NCI-H2107 (cell line): ENCODE data around the gene ADCY10.
"Not testable (repeated sequence)": the region's sequence is repeated elsewhere in the genome, so short reads cannot be mapped to it uniquely, and the experiment has no call there.

Source experiments
- DNase-seq: peaks from one replicate; lab custom pipeline; 2025; lab: John Stamatoyannopoulos, UW

ADCY10 gene

DNA sequence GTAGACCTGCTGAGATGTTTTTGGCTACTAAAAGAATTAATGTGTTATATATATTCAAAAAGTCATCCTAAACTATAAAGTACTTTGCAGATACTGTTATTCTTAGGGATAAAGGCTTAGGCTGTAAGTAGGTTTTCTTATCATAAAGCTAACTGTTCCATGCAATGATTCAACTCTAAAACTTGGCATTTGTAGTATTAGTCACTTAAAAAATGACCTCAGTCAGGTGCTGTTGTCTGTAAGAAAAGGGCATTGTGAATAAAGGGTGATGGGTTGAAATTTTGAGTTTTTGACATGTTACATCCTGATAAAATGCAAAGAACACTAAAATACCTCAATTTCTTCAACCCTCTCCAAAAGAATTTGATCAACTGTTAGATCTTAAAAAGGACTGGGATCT lies 32.9 kb downstream of the ADCY10 start:
- DNase-seq: no peak

DNA sequence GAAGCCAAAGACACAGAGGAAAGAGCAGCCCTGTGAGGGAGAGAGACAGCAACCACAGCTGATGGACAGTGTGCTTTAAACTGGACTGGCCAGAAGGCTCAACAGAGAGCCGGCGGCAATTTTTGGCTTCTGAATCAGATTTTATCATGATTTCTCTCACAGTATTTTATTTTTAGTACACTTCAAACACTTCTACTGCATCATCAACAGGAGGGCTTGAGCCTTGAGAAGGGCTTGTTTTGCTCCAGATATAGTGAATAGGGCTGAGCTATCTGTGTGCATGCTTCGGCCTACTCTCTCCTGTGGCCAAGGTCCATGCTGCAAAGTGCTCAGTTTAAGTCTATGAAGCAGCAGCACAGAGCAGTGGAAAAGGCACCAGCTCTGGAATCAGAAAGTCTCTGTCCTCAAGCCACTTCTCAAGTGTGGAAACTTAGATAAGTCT lies 33.3 kb downstream of the ADCY10 start:
- DNase-seq: no peak

DNA sequence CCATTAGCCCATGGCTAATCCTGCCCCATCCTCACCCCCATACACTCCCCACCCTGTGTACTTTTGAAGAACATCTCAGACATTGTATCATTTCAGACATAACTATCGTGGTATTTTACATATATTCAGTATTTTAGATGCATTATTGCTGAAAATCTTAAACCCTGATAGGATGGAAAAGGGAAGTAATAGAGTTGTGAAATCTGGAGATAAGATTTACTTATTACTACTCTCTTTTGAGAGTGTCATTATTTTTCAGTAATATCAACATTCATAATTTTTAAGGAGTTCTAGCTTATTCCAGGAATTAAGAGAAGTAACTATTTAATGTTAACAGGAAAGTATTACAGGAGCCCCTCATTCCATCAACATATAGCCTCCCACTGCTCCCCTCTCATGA lies 34.4 kb downstream of the ADCY10 start:
- DNase-seq: no peak

DNA sequence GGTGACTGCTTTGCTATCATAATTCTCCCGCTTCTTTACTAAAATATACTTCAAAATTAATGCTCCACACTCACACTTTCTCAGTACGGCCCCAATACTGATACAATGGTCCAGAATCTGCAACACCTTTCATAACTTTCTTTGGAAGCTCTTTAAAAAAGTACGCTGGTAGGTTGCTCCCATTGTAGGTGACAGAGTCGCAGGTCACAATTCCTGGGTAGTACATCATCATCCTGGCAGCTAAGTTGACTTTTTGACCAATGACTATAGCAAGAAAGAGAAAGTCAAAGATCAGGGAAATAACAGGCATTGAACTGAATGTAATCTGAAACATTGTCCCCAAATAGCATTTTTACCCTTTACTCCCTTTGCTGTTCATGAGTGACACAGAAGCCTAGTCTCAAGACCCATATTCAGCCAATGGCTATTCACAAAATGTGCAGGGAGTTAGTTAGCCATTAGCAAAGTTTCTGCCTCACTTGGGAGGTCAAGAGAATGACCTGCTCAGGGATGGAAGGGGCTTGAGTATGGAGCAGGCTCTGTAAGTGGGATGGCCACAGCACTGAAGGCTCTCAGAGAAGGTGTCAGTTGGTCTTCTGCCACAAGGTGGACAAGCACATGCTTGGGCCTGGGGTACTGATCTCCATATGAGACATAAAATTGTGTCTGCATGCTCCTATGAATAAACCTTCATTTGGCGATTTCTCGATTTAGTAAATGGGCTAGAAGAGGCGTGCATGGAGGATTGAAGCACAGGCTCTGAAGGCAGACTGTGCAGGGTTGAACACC lies 35.4 kb downstream of the ADCY10 start:
- no peak for DNase-seq

DNA sequence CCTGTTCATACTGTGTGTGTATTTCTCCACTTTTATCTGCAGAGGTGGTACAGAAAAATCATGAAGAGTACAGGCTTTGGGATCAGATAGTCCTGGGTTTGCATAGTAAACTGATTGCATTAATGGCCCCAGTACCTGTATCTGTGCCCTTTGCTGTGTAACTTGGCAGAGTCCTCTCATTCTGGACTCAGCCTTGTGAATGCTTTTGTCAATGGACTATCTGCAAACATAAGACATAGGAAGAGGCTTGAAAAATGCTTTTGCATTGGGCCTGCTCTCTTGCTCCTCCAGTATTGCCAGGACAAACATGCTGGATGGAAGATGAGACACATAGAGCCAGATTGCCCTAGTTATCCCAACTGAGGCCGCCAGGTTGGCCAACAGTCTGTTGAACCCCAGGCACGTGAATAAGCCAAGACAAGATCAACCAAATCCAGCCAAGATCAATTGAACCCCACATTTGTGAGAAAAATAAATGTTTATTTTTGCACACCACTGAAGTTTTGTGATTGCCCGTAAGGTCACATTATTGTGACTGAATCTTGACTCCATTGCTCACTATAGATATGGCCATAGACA lies 37.2 kb downstream of the ADCY10 start:
- no peak for DNase-seq

DNA sequence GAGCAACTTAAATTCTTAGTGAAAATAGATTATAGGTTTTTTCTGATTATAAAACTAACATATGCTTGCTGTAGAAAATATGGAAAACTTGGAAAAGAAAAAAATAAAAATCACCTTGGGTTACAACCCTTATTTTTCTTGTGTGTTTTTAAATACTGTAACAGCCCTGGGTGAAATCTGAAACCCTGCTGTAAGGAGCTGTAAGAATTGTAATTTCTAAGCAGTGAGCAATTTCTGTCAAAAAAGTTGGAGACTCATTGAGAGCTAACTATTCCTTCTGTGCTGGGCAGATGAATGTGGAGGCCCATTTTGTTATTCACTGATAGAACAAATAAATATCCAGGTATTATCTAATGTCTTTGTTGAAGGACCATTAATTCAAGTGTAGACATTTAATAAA lies 42.6 kb downstream of the ADCY10 start:
- no peak for DNase-seq

DNA sequence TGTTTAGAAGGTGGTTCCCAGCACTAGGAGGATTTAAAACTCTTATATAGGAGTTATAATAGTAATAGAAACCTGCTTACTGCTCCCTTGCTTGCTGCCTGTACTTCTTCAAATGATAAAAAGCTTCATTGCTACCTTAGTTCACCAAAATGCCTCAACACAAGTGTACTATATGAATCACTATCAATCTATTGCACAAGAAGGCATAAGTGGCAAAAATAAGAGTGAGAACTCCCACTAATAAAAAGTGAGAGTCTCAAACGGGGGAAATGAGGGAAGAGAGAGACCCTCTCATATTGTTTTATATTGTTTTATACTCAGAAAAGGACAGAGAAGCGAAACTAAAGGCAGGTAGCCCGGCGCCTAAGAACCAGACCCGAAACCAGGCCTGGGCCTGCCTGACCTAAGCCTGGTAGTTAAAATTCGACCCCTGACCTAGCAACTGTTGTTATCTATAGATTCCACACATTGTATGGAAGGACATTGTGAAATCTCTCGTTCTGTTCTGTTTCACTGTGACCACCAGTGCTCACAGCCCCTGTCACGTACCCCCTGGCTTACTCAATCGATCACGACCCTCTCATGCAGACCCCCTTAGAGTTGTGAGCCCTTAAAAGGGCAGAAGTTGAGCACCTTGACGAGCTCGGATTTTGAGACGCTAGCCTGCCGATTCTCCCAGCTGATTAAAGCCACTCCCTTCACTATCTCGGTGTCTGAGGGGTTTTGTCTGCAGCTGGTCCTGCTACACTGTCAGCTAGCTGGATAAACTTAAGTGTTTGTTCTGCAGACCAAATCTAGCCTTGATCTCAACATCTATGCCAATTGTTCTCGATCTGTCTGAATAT lies 44.6 kb downstream of the ADCY10 start:
- DNase-seq: not testable (repeated sequence)

DNA sequence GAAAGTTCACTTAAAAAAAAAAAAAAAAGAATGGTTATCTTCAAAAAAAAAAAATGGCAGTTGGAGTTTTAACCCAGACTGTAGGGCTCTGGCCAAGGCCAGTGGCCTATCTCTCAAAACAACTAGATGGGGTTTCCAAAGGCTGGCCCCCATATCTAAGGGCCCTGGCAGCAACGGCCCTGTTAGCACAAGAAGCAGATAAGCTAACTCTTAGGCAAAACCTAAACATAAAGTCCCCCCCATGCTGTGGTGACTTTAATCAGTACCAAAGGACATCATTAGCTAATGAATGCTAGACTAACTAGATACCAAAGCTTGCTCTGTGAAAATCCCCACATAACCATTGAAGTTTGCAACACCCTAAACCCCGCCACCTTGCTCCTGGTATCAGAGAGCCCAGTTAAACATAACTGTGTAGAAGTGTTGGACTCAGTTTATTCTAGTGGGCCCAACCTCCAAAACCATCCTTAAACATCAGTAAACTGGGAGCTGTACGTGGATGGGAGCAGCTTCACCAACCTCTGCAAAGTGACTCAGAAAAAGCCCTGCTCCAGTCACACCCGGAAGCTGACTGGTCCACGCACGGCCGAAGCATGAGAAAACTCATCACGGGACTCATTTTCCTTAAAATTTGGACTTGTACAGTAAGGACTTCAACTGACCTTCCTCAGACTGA lies 47.1 kb downstream of the ADCY10 start:
- not testable (repeated sequence) for DNase-seq

DNA sequence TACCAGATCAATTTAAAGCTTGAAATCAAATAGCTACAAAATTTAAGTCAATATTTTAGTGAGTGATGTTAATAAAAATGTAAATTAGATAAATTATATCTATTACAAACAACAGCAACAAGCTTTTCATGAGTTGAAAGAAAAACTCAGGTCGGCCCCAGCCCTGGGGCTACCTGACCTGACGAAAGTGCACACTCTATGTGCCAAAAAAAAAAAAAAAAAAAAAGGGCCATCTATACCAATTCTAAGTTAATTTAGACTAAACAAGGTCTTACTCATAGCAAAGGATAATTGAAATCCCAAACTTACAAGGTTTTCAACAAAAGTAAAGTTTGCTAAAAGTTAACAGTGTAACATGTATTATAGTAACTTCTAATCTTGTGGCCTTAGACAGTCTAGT lies 47.6 kb downstream of the ADCY10 start:
- not testable (repeated sequence) for DNase-seq

DNA sequence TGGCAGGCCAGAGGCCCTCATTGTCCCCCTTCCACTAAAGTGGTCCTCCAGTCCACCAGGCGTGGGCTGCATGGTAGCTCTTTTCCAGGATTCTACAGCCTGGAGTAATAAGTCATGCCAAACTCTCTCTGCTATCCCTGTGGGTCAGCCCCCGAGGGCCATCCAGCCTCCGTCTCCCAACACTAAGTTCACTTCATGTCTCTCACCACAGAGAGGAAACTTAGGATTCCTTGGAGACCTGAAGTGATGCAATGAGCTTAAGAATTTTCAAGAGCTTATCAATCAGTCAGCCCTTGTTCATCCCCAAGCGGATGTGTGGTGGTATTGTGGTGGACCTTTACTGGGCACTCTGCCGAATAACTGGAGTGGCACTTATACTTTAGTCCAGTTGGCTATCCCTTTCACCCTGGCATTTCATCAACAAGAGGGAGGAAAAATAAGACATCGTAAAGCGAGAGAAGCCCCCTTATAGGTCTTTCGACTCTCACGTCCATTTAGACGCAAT lies 48.1 kb downstream of the ADCY10 start:
- not testable (repeated sequence) for DNase-seq

DNA sequence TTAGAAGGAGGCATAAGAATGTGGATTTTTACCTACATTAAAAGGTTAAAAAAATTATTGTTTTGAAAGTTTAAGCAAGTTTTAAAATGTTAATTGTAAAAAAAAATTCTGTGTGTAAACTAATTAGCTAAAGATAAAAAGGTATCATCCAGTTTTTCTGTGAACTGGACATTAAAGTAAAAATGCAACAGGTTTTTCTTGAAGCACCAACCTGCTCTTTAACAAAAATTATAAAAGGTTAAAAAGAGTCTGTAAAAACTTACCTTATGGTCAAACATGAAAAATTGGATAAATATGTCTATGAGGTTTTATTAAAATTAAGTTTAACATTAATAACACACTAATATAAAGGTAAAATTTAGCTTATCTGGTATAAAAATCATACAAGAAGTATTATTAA lies 48.7 kb downstream of the ADCY10 start:
- DNase-seq: not testable (repeated sequence)

DNA sequence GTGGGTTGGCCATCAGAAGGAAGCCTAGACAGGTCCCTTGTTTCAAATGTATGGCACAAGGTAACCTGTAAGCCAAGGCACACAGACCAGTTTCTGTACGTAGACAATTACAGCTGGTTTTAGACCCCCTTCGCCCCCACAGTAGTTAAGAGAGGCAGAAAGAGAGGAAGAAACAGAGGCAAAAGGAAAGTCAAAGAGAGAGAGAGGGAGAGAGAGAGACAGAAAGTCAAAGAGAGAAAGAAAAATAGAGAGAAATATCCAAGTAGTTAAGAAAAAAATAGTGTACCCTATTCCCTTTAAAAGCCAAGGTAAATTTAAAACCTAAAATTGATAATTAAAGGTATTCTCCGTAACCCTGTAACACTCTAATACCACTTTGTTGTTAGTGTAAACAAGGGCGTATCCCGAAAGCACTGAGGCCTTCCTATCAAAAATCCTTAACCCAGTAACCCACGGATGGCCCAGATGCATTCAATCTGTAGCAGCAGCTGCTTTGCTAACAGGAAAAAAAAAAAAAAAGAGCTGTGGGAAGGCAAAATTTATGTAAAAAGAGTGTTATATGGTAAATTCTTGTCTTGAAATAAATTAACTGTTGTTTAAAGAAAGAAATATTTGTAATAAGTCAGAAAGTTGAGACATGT lies 49.4 kb downstream of the ADCY10 start:
- no peak for DNase-seq

DNA sequence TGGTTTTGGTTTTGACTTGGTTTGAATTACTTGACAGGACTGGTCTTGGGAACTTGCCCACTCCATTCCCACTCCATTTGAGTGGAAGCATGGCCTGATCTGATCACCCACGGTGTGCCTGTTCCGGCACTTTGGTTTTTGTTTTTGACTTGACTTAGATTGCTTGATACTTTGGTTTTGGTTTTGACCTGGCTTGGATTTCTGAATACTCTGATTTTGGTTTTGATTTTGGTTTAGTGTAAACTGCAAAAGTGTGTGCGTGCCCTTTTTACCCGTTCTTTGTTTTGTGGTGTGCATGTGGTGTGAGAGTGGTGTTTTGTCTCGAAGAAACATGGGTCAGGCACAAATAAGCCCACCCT lies 50.0 kb downstream of the ADCY10 start:
- no peak for DNase-seq

DNA sequence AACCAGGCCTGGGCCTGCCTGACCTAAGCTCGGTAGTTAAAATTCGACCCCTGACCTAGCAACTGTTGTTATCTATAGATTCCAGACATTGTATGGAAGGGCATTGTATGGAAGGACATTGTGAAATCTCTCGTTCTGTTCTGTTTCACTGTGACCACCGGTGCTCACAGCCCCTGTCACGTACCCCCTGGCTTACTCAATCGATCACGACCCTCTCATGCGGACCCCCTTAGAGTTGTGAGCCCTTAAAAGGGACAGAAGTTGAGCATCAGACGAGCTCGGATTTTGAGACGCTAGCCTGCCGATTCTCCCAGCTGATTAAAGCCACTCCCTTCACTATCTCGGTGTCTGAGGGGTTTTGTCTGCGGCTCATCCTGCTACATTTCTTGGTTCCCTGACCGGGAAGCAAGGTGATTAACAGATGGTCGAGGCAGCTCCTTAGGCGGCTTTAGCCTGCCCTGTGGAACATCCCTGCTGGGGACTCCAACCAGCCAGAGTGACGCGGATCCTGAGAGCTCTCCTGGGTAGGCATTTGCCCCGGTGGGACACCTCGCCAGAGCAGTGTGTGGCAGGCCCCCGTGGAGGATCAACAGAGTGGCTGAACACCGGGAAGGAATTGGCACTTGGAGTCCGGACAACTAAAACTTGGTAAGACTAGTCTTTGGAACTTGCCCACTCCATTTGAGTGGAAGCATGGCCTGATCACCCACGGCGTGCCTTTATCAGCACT lies 50.6 kb downstream of the ADCY10 start:
- DNase-seq: not testable (repeated sequence)

DNA sequence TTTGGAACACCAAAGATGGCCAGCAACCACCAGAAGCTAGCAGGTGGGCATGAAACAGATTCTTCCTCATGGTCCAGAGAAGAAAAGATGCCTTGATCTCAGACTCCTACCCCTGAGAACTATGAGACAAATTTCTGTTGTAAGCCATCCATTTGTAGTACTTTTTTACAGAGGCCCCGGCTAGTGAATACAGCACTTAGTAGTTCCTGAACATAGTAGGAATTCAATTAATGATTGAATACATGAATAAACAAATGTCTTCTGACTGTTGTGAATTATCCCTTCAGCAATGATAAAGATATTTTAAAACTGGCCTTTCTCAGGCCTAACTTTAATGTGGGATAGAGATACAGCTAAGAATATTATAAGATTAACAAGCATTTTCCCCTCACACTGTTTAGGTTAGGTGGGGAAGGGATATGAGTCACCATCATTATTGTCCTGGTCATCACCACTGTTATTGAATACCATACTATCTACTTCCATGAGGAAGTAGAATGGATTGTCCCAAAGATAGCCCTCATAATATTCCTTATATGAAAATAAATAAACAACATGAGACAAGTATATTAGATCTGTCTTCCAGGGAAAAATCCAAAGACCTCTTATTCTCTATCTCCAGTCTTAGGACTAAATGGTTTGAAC lies 51.4 kb downstream of the ADCY10 start:
- no peak for DNase-seq

DNA sequence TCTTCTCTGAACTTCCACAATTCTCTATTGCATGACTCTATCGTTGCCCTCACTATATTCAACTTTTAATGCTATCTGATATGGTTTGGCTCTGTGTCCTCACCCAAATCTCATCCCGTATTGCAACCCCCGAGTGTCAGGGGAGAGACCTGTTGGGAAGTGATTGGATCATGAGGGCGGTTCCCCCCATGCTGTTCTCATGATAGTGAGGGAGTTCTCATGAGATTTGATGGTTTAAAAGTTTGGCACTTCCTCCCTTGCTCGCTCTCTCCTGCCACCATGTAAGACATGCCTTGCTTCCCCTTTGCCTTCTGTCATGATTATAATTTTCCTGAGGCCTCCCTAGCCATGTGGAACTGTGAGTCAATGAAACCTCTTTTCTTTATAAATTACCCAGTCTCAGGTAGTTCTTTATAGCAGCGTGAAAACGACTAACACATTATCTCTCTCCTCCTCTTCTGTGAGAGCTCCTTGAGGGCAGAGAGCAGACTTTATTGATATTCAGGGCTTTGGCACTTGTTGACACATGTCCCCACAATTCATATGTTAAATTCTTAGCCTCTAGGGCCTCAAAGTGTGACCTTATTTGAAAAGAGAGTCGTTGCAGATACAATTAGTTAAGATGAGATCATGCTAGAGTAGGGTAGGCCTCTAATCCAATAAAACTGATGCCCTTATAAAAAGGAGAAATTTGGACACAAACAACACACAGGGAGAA lies 52.1 kb downstream of the ADCY10 start:
- no peak for DNase-seq

DNA sequence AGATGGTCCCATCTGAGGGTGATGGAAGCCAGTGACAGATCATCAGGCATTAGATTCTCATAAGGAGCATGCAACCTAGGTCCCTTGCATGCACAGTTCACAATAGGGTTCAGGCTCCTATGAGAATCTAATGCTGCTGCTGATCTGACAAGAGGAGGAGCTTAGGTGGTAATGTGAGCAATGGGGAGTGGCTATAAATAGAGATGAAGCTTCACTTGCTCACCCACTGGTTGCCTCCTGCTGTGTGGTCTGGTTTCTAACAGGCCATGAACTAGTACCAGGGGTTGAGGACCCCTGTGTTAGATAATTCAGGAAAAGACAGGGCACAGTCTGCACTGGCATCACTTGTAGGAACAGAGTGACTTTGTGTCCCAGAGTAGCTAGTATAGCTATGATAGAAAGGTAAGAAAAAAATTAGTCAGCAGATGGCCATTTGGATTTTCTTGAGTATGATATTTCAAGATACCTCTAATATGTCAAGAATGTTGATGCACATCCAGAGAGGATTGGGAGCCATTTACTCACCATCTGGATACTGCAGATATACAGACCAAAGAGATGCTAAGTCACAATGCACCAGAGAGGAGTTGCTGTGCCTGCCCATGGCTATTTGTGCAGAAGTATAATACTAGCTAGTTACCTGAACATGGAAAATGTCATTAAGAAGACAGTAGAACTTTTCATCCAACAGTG lies 53.6 kb downstream of the ADCY10 start:
- DNase-seq: no peak

DNA sequence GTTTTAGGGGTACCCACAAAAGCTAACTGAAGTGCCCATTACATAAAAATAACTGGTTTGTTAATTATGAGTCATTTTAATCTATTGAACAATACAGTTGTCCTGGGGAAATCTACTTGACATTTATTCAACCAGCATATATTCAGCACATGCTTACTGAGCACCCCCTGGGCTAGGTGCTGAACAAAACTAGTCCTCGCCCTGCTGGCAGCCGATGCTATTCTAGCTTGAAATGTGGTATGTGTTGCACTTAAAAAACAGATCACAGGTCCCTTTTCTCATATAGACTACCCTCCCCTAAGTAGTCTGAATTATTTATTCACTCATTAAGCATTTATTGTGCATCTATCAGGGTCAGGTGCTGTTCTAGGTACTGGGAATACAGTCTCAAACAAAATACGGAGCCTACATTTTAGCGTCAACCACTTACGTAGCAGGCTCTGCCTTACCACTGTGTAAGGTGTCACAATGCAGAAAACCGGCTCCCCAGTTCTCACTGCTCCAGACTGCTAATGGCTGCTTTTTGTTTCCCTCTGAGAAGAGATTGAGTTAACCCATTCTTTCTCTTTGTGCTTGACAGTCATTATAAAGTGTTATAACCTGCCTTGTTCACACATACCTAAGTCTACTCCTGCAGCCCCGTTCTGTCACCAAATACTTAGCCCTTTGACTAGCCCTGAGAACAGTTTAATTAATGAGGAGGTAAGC lies 57.1 kb downstream of the ADCY10 start:
- no peak for DNase-seq

DNA sequence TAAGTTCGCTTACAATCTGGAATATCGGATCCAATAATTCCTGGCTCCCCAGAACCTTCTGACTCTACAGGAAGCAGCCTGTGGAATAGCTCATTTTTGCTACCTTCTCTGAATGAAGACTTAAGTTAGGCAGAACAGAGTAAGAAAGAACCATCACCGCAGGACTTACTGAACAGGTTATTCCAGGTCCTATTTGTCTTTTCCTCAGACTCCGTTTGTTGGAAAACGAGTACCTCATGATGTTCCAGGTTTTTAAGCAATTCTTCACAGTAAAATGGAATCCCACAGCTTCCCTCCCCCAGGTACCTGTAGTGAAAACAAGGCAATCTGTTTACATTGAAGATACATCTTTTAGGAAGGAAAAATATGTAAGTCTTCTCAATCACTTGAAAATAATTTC lies 59.8 kb downstream of the ADCY10 start:
- no peak for DNase-seq
